ENCODE measurements around the gene TMX2. TPM values are rescaled to one million over a fixed set of nuclear protein-coding genes. Genes with fewer than 3 reads are reported as not detected.

TMX2 gene
- total and polyA plus RNA-seq, 2 donors (not counting 3 experiments of a cell fraction or from before 2014, with no cell fraction given), result 52.7 to 67.7 TPM

- H2AFZ ChIP-seq (ENCODE audit: low read depth, low read length), result no peak overlapping the region
- BruUV-seq (replicated peaks), result no TSS peak
- TF ChIP-seq CTCF (IDR thresholded peaks at IDR 0.05; ENCODE audit: extremely low read depth in 1 of 2, insufficient read depth in 1 of 2, low read depth in 1 of 2, low read length in 2 of 2) (no peak), POLR2A (IDR thresholded peaks at IDR 0.05; ENCODE audit: low read depth, low read length) (no peak), MAX (IDR thresholded peaks at IDR 0.05; ENCODE audit: insufficient read depth, insufficient read length) (no peak), FOS (IDR thresholded peaks at IDR 0.05; ENCODE audit: borderline replicate concordance, insufficient read depth, low read length) (no peak), JUN (IDR thresholded peaks at IDR 0.05; ENCODE audit: borderline replicate concordance, insufficient read depth, insufficient read length, low read depth) (no peak), EZH2 (IDR thresholded peaks at IDR 0.05; ENCODE audit: borderline replicate concordance, low read depth, low read length, severe bottlenecking) (no peak), POLR2AphosphoS5 (IDR thresholded peaks at IDR 0.05; ENCODE audit: insufficient read depth, low read depth, low read length) (no peak)
- no peaks in the 10 kb centered on the region for H3K9me1 ChIP-seq (replicated peaks; ENCODE audit: control insufficient read depth, extremely low read depth, insufficient read depth, low read length)
- dilution Hi-C loops (cut with MboI; ENCODE audit: extremely low pct_ligation_motif_present, low sequenced_read_pairs), result no loop called here
- H3K4me2 ChIP-seq (ENCODE audit: insufficient read depth, low read length), result no peak overlapping the region
- CTCF ChIA-PET, result interaction anchor here (1.0 kb wide), 1 partner anchor 13 kb away, joined by 4 read pairs; no protein-coding TSS in a partner anchor
- POLR2A ChIA-PET, result no interaction called here
- peaks cover 13% of the 10 kb centered on the region for H4K20me1 ChIP-seq (replicated peaks; ENCODE audit: control insufficient read depth, extremely low read depth, insufficient read depth, low read length)
- no peak overlapping the region for H3K27ac ChIP-seq (ENCODE audit: insufficient read depth, low read depth, low read length)
- H3K79me2 ChIP-seq (ENCODE audit: control insufficient read depth, insufficient read depth, low read length), result peaks cover 97% of the 10 kb centered on the region
- no peak for FAIRE-seq
- H3K36me3 ChIP-seq (ENCODE audit: control insufficient read depth in 2 of 2, extremely low read depth in 1 of 2, insufficient read depth in 2 of 2, low read length in 2 of 2), result peaks cover 2 to 3% of the 10 kb centered on the region in 2 experiments
- no peak overlapping the region for H3K4me3 ChIP-seq (replicated peaks in 1 of 3; ENCODE audit: insufficient read depth in 1 of 3, low read depth in 1 of 3, low read length in 3 of 3)
- intact Hi-C loops (cut with micrococcal nuclease), result no loop called here
- no peaks in the 10 kb centered on the region for H3K9me3 ChIP-seq (replicated peaks; ENCODE audit: control insufficient read depth, insufficient read depth, low read length)
- DNase-seq (ENCODE audit: low read depth, low spot score), result no peak
- H3K27me3 ChIP-seq (ENCODE audit: control insufficient read depth in 2 of 2, insufficient read depth in 2 of 2, low read length in 2 of 2), result no peaks in the 10 kb centered on the region
- no peak overlapping the region for H3K9ac ChIP-seq (replicated peaks; ENCODE audit: extremely low read depth, insufficient read depth, low read length)
- H3K4me1 ChIP-seq (ENCODE audit: control insufficient read depth, extremely low read depth, insufficient read depth, low read length), result peaks cover 19% of the 10 kb centered on the region
Measured at GRCh38 chr11:57787006-57787604, 74.7 kb downstream of the TMX2 start.
